Suprapubic skin (tissue), 3 donors: ENCODE measurements around the gene MT1X.

Experiments
- POLR2AphosphoS5 ChIP-seq, 3 donors: sonication (generic); formaldehyde crosslinking; IDR thresholded peaks; one replicate each; pipeline ENCODE4 v1.6.1; 2017; ENCODE audit warnings: antibody characterized with exemption in 3 of 3
- TF ChIP-seq, protein P1 (sequence below), 2 donors: fragments of 200-600 bp in 1 of 2; fragments of 450-650 bp in 1 of 2; sonication (generic) in 1 of 2; IDR thresholded peaks; one replicate each; pipeline ENCODE4 v1.5.1; 2016 to 2019; ENCODE audit warnings: antibody characterized with exemption in 2 of 2, mild to moderate bottlenecking in 1 of 2, moderate library complexity in 1 of 2

GRCh38 chr16:56649820-56650219 lies 32.5 kb upstream of the MT1X start:
- no peak for TF ChIP-seq POLR2AphosphoS5 (IDR thresholded peaks at IDR 0.05)
- TF ChIP-seq, protein P1, sequence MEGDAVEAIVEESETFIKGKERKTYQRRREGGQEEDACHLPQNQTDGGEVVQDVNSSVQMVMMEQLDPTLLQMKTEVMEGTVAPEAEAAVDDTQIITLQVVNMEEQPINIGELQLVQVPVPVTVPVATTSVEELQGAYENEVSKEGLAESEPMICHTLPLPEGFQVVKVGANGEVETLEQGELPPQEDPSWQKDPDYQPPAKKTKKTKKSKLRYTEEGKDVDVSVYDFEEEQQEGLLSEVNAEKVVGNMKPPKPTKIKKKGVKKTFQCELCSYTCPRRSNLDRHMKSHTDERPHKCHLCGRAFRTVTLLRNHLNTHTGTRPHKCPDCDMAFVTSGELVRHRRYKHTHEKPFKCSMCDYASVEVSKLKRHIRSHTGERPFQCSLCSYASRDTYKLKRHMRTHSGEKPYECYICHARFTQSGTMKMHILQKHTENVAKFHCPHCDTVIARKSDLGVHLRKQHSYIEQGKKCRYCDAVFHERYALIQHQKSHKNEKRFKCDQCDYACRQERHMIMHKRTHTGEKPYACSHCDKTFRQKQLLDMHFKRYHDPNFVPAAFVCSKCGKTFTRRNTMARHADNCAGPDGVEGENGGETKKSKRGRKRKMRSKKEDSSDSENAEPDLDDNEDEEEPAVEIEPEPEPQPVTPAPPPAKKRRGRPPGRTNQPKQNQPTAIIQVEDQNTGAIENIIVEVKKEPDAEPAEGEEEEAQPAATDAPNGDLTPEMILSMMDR (IDR thresholded peaks at IDR 0.05) = no peak
